NCI-H2227 treated with DMSO at 0.1 percent for 48 hours (cell line): ENCODE results near the gene SP7.
"Not testable (repeated sequence)": the region's sequence is repeated elsewhere in the genome, so short reads cannot be mapped to it uniquely, and the experiment has no call there.

Source experiments
- DNase-seq: peaks from one replicate; lab custom pipeline; 2025; lab: John Stamatoyannopoulos, UW

Gene SP7

GRCh38 chr12:53346491-53346890 is 10.3 kb upstream of the SP7 start:
- DNase-seq: no peak

GRCh38 chr12:53345486-53346188 is 9.5 kb upstream of the SP7 start:
- DNase-seq: no peak

- no peak for DNase-seq
Observed at GRCh38 chr12:53344824-53345485, 8.8 kb upstream of the SP7 start.

GRCh38 chr12:53344487-53344823 is 8.3 kb upstream of the SP7 start:
- no peak for DNase-seq

- no peak for DNase-seq
Observed at GRCh38 chr12:53343969-53344368, 7.8 kb upstream of the SP7 start.

GRCh38 chr12:53343449-53343848 is 7.3 kb upstream of the SP7 start:
- no peak for DNase-seq

- no peak for DNase-seq
Observed at GRCh38 chr12:53340398-53340797, 4.2 kb upstream of the SP7 start.

GRCh38 chr12:53338916-53339315 is 2.8 kb upstream of the SP7 start:
- no peak for DNase-seq

- no peak for DNase-seq
Observed at GRCh38 chr12:53338017-53338416, 1.9 kb upstream of the SP7 start.

- no peak for DNase-seq
Observed at GRCh38 chr12:53334822-53335221, 1.3 kb downstream of the SP7 start.

- no peak for DNase-seq
Observed at GRCh38 chr12:53333845-53334244, 2.3 kb downstream of the SP7 start.

- DNase-seq: no peak
Observed at GRCh38 chr12:53333289-53333688, 2.9 kb downstream of the SP7 start.

- DNase-seq: no peak
Observed at GRCh38 chr12:53332744-53333143, 3.4 kb downstream of the SP7 start.

- DNase-seq: not testable (repeated sequence)
Observed at GRCh38 chr12:53332339-53332738, 3.8 kb downstream of the SP7 start.

GRCh38 chr12:53330671-53331070 is 5.5 kb downstream of the SP7 start:
- no peak for DNase-seq

GRCh38 chr12:53328043-53328435 is 8.1 kb downstream of the SP7 start:
- no peak for DNase-seq

- no peak for DNase-seq
Observed at GRCh38 chr12:53327435-53328042, 8.6 kb downstream of the SP7 start.

- DNase-seq: no peak
Observed at GRCh38 chr12:53326460-53327185, 9.5 kb downstream of the SP7 start.

- DNase-seq: no peak
Observed at GRCh38 chr12:53325511-53326061, 10.6 kb downstream of the SP7 start.

GRCh38 chr12:53324779-53325510 is 11.2 kb downstream of the SP7 start:
- DNase-seq: peak; percentile 28

GRCh38 chr12:53324113-53324778 is 11.9 kb downstream of the SP7 start:
- no peak for DNase-seq
